Tibial artery (tissue), 4 donors: ENCODE results near the gene NEDD9.
A peak's percentile ranks its signal among the peaks of the same experiment; 100 is the strongest.

Source experiments
- DNase-seq, 2 donors: peaks; one replicate each; pipeline ENCODE4 v3.0.0-alpha.2; 2019
- H3K27ac ChIP-seq, 2 donors: fragments of 200-600 bp; sonication (generic) in 1 of 2; 1 replicate in 1 of 2; 2 replicates in 1 of 2; pipeline ENCODE4 v1.5.1; 2018 to 2019; ENCODE audit warnings: mild to moderate bottlenecking in 1 of 2
- H3K27me3 ChIP-seq, 2 donors: fragments of 200-600 bp; sonication (generic) in 1 of 2; one replicate each; pipeline versions ENCODE4 v1.5.1 to v1.6.0; 2016 to 2019
- H3K36me3 ChIP-seq, 3 donors: fragments of 200-600 bp; sonication (generic) in 2 of 3; one replicate each; pipeline ENCODE4 v1.5.1; 2016 to 2019; ENCODE audit warnings: mild to moderate bottlenecking in 2 of 3
- H3K4me1 ChIP-seq, 4 donors: fragments of 200-600 bp; sonication (generic) in 2 of 4; 1 replicate in 3 of 4; 2 replicates in 1 of 4; pipeline ENCODE4 v1.5.1; 2016 to 2019
- H3K4me3 ChIP-seq, 2 donors: fragments of 200-600 bp; sonication (generic) in 1 of 2; 1 replicate in 1 of 2; 2 replicates in 1 of 2; pipeline ENCODE4 v1.5.1; 2018 to 2019; ENCODE audit warnings: mild to moderate bottlenecking in 2 of 2
- H3K9me3 ChIP-seq, 3 donors: fragments of 200-600 bp; sonication (generic) in 1 of 3; one replicate each; pipeline ENCODE4 v1.5.1; 2016 to 2019
- intact Hi-C: fragments of 100-400 bp; cut with DNase I; formaldehyde crosslinking; loops from one replicate; pipeline ENCODE4 v1.15.0; 2023; ENCODE audit warnings: low total_unique reads
- TF ChIP-seq, protein P1 (sequence below), 2 experiments: fragments of 200-600 bp in 1 of 2; fragments of 450-650 bp in 1 of 2; IDR thresholded peaks; one replicate each; pipeline ENCODE4 v1.5.1; 2017 to 2019; ENCODE audit warnings: antibody characterized with exemption in 2 of 2, mild to moderate bottlenecking in 1 of 2, moderate library complexity in 1 of 2

The NEDD9 gene

DNA sequence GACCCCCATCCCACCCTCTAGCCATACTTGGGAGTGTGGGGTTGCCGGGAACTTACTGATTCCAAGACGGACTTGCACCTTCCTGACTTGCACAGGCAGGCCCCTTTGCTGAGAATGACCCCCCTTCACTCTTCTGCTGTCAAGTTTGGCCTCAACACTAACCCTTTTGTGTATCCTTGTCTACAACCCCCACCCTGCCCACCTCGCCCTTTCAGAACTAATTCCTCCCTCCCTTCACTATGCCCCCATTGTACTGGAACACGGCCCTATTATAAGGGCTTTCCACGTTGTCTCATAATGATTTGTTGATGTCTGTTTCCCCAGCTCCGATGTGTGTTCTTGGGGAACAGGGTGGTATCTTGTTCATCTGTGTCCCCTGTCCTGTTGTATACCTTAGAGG lies 4.4 kb upstream of the NEDD9 start:
- peaks cover 0 to 36% (median 21%) of the 10 kb centered on the region in 4 donors for H3K4me1 ChIP-seq
- H3K36me3 ChIP-seq = no peaks in the 10 kb centered on the region
- no peak overlapping the region for H3K4me3 ChIP-seq
- peak overlapping the region in 1 of 2 donors; percentile 14 for H3K27ac ChIP-seq
- H3K27me3 ChIP-seq = no peaks in the 10 kb centered on the region
- intact Hi-C loops = no loop called here
- TF ChIP-seq, protein P1, sequence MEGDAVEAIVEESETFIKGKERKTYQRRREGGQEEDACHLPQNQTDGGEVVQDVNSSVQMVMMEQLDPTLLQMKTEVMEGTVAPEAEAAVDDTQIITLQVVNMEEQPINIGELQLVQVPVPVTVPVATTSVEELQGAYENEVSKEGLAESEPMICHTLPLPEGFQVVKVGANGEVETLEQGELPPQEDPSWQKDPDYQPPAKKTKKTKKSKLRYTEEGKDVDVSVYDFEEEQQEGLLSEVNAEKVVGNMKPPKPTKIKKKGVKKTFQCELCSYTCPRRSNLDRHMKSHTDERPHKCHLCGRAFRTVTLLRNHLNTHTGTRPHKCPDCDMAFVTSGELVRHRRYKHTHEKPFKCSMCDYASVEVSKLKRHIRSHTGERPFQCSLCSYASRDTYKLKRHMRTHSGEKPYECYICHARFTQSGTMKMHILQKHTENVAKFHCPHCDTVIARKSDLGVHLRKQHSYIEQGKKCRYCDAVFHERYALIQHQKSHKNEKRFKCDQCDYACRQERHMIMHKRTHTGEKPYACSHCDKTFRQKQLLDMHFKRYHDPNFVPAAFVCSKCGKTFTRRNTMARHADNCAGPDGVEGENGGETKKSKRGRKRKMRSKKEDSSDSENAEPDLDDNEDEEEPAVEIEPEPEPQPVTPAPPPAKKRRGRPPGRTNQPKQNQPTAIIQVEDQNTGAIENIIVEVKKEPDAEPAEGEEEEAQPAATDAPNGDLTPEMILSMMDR (IDR thresholded peaks at IDR 0.05) = no peak
- no peaks in the 10 kb centered on the region for H3K9me3 ChIP-seq
- no peak for DNase-seq

DNA sequence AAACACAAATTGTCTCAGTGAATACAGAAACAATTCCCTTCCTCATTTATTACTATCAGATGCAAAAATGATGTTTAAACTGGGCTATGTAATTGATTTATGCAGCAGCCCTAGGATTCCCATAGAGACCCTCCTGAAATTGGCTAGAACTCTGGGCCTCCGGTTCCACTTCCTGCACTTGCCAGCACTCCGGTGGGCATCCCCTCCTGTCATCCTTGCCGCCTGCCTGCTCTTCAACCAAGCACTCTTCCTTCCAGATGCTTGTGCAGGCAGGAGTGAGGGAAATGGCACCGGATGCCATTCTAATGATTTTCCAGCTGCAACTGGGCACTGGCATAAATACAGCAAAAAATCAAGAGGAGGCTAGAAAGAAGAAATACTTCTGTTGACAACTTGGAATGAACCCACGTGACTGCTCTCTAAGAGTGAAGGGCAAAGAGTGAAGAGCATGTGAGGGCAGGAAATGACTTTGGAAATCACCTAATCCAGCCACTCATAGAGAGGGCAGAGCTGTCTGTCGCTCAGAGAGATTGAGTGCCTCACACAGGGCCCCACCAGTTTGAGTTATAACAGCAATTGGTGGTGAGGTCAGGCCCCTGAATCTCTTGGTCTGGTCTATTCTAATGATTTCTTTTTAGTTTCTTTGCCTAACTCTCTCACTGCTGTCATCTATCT lies 3.7 kb upstream of the NEDD9 start:
- TF ChIP-seq, protein P1 (IDR thresholded peaks at IDR 0.05) = no peak
- H3K4me3 ChIP-seq = no peak overlapping the region
- peak overlapping the region in 1 of 2 donors; percentile 14 for H3K27ac ChIP-seq
- no peaks in the 10 kb centered on the region for H3K9me3 ChIP-seq
- H3K36me3 ChIP-seq = no peaks in the 10 kb centered on the region
- H3K27me3 ChIP-seq = no peaks in the 10 kb centered on the region
- H3K4me1 ChIP-seq = peaks cover 0 to 32% (median 18%) of the 10 kb centered on the region in 4 donors
- DNase-seq = no peak
- intact Hi-C loops = no loop called here

DNA sequence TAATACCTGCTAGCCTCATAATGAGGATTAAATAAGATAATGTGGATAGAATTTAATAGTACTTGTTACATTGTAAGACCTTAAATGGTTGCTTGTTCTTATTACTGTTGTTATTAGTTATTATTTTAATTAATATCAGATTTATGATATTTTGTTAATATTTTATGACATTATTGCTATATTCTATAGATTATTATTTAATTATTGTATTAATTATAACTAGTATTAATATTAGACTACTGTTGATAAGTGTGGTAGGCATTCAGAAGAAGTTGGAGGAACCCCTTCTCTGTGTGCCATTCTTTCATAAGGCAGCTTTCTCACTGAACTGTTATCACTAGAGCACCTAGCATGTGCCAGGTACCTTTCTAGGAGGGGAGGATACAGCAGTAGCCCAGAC lies 2.6 kb upstream of the NEDD9 start:
- Histone ChIP-seq H3K4me1 (peaks cover 0 to 42% (median 20%) of the 10 kb centered on the region in 4 donors), H3K36me3 (no peaks in the 10 kb centered on the region), H3K9me3 (no peaks in the 10 kb centered on the region), H3K4me3 (no peak overlapping the region), H3K27ac (no peak overlapping the region), H3K27me3 (no peaks in the 10 kb centered on the region)
- intact Hi-C loops = no loop called here
- TF ChIP-seq, protein P1 (IDR thresholded peaks at IDR 0.05) = no peak
- DNase-seq = no peak

DNA sequence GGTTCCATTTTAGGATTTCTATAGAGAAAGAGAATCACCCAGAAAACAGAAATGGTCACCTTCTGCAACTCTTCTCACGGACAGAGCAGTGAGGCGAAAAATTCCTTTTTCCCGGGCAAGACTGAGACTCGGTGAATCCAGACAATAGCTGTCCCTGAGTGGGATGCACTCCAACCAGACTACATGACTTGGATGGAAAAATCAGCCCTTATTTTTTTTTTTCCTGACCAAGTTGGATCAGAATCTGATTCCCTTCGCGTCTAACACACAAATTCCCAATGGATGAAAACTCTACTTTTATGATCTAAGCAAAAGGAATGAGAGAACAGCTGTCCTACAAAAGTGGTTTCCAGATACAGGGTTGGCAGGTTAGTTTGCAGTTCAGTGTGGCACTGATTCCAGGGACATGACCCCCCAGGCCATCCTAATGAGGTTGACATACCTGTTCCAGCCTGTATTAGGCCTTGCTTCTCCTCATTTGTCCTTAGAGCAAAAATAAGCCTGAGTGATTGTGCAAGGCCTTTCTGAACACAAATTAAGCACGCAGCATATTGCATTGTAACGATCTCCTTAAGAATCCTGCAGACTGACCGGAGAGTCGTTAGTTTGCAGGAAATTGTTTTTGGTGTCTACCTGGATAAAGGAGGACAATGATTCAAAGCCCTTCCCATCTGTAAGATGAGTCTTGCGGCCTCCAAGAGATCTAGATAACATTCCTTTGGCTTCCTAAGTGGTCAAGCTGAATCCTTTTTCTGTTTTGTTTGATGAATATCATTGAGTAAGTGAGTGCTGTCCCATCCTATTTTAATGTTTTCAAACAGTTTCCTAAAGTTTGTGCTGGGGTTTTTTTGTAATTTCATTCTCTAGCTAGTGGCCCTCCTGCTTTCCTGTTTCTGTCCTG lies 1.5 kb upstream of the NEDD9 start:
- DNase-seq = no peak
- Histone ChIP-seq H3K27me3 (no peaks in the 10 kb centered on the region), H3K27ac (peak overlapping the region; percentile 79 to 84), H3K4me3 (no peak overlapping the region), H3K9me3 (no peaks in the 10 kb centered on the region), H3K36me3 (no peaks in the 10 kb centered on the region), H3K4me1 (peaks cover 0 to 53% (median 25%) of the 10 kb centered on the region in 4 donors)
- TF ChIP-seq, protein P1 (IDR thresholded peaks at IDR 0.05) = no peak
- intact Hi-C loops = no loop called here

DNA sequence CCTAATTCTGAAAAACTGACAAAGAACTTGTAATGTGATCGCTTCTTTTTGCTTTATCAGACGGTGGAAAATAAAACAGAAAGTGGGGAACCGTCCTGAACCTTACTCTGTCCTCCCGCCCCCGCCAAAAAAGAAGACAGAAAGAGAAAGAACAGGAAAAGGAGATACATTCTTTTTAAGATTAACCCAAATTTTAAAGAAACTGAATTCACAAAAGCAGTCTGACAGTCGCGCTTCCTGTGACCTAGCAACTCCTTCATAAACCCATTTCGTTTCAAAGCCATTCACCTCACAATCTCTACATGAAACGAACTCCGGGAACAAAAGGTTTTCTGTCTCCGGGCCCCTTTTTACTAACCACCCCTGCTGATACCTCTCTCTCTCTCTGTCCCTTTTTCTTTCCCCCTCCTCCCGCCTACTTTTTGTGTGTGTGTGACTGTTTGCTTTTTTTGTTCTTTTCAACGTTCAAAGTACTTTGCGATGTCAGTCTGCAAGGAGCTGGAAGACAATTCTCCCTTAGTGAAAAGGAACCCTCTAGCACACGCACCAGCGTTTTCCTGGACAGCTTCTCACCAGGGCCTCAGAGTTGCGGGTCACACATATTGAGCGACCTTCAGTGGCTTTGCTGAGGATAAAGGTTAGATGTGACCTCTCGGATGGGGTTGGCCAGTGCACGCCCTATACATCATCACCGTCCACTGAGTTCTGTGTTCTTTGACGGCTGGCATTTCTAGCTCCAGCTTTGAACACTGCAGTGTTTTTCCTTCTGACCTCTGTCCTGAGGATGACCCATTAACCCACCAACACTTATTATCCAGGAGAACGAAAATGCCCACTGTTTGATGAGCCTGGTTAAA lies 530 bp upstream of the NEDD9 start:
- intact Hi-C loops = no loop called here
- Histone ChIP-seq H3K4me1 (peaks cover 0 to 62% (median 26%) of the 10 kb centered on the region in 4 donors), H3K36me3 (no peaks in the 10 kb centered on the region), H3K9me3 (no peaks in the 10 kb centered on the region), H3K27me3 (no peaks in the 10 kb centered on the region), H3K4me3 (peak overlapping the region; percentile 63 to 76), H3K27ac (peak overlapping the region; percentile 79 to 84)
- DNase-seq = peak in 1 of 2 donors; percentile 65
- TF ChIP-seq, protein P1 (IDR thresholded peaks at IDR 0.05) = no peak
